K562 (cell line): ENCODE measurements around the gene SPATA2L. TPM values are rescaled to one million over a fixed set of nuclear protein-coding genes. Genes with fewer than 3 reads are reported as not detected.

Experiments
- ARNT ChIP-seq, 2 experiments: fragments of 450-650 bp; IDR thresholded peaks; 2 replicates each; pipeline ENCODE4 v1.6.1; 2016; ENCODE audit warnings: mild to moderate bottlenecking in 1 of 2
- CSDE1 ChIP-seq, 2 experiments: fragments of 450-650 bp; IDR thresholded peaks; 2 replicates each; pipeline ENCODE4 v1.6.1; 2016; ENCODE audit warnings: mild to moderate bottlenecking in 1 of 2
- DNMT1 ChIP-seq: fragments of 450-650 bp; IDR thresholded peaks from 2 replicates; pipeline ENCODE4 v1.6.1; 2016; ENCODE audit warnings: antibody characterized with exemption, mild to moderate bottlenecking
- GTF2E2 ChIP-seq: fragments of 200-800 bp; sonication (Bioruptor generic); IDR thresholded peaks from 2 replicates; pipeline ENCODE4 v1.6.1; 2016; ENCODE audit warnings: missing genetic modification characterization, missing compliant biosample characterization
- HDAC3 ChIP-seq: fragments of 450-650 bp; IDR thresholded peaks from 2 replicates; pipeline ENCODE4 v1.6.1; 2018; ENCODE audit warnings: borderline replicate concordance, mild to moderate bottlenecking, moderate library complexity; ENCODE audit not compliant: partially characterized antibody
- KDM1A ChIP-seq, 2 experiments: fragments of 450-650 bp; IDR thresholded peaks; 2 replicates each; pipeline ENCODE4 v1.6.1; 2016; ENCODE audit warnings: mild to moderate bottlenecking in 2 of 2
- KDM4B ChIP-seq, 2 experiments: fragments of 450-650 bp in 1 of 2; sonication (generic) in 1 of 2; IDR thresholded peaks; 2 replicates each; pipeline ENCODE4 v1.6.1; 2016 to 2017; ENCODE audit warnings: borderline replicate concordance in 2 of 2, antibody characterized with exemption in 1 of 2, low read depth in 1 of 2, mild to moderate bottlenecking in 1 of 2
- KDM5B ChIP-seq: fragments of 200-600 bp; sonication (generic); IDR thresholded peaks from 2 replicates; pipeline ENCODE4 v1.6.1; 2012; ENCODE audit warnings: low read depth, mild to moderate bottlenecking, moderate library complexity, low read length, control low read depth, inconsistent platforms; ENCODE audit not compliant: insufficient replicate concordance
- NCOR1 ChIP-seq: fragments of 450-650 bp; IDR thresholded peaks from 2 replicates; pipeline ENCODE4 v1.6.1; 2016; ENCODE audit warnings: mild to moderate bottlenecking, moderate library complexity
- NR2C2 ChIP-seq, 2 experiments: fragments of 200-800 bp in 1 of 2; sonication (Bioruptor generic) in 1 of 2; sonication (generic) in 1 of 2; formaldehyde crosslinking in 1 of 2; IDR thresholded peaks; 2 replicates each; pipeline versions ENCODE4 v1.6.1 to v1.8.0; 2016 to 2022; ENCODE audit warnings: mild to moderate bottlenecking in 1 of 2, missing compliant biosample characterization in 1 of 2, missing genetic modification characterization in 1 of 2, missing genetic modification reagents in 1 of 2
- NUFIP1 ChIP-seq: fragments of 450-650 bp; IDR thresholded peaks from 2 replicates; pipeline ENCODE4 v1.6.1; 2018; ENCODE audit not compliant: partially characterized antibody
- PHTF2 ChIP-seq: fragments of 250-450 bp; sonication (Bioruptor Pico); IDR thresholded peaks from 2 replicates; pipeline ENCODE4 v1.5.0; 2021; ENCODE audit warnings: mild to moderate bottlenecking
- PURB ChIP-seq: sonication (generic); formaldehyde crosslinking; IDR thresholded peaks from 2 replicates; pipeline ENCODE4 v1.9.0; 2021; ENCODE audit warnings: low read depth, mild to moderate bottlenecking, missing genetic modification reagents
- RBM17 ChIP-seq: fragments of 200-400 bp; formaldehyde crosslinking; IDR thresholded peaks from 2 replicates; pipeline ENCODE4 v1.6.1; 2017; ENCODE audit warnings: low read depth, mild to moderate bottlenecking, low read length, borderline replicate concordance
- RBM34 ChIP-seq: fragments of 200-400 bp; formaldehyde crosslinking; IDR thresholded peaks from 2 replicates; pipeline ENCODE4 v1.6.1; 2018; ENCODE audit warnings: low read length, borderline replicate concordance; ENCODE audit not compliant: insufficient read depth
- RBM39 ChIP-seq: fragments of 200-400 bp; formaldehyde crosslinking; optimal IDR thresholded peaks from 2 replicates; pipeline ENCODE3; 2018; ENCODE audit warnings: low read depth, low read length
- RFX7 ChIP-seq: fragments of 250-450 bp; sonication (Bioruptor Pico); IDR thresholded peaks from 2 replicates; pipeline ENCODE4 v1.5.1; 2021; ENCODE audit warnings: mild to moderate bottlenecking
- SETDB1 ChIP-seq: IDR thresholded peaks from one replicate; pipeline ENCODE4 v1.6.1; 2012; ENCODE audit warnings: low read length, control low read depth, inconsistent platforms
- TAF15 ChIP-seq: fragments of 200-400 bp; formaldehyde crosslinking; IDR thresholded peaks from 2 replicates; pipeline ENCODE4 v1.6.1; 2017; ENCODE audit warnings: mild to moderate bottlenecking, low read depth, low read length, moderate library complexity
- TBL1XR1 ChIP-seq, 2 experiments: IDR thresholded peaks; 2 replicates each; pipeline ENCODE4 v1.6.1; 2012; ENCODE audit warnings: improper control_type of control experiment in 2 of 2, low read length in 2 of 2, mild to moderate bottlenecking in 1 of 2
- TEAD1 ChIP-seq, 2 experiments: fragments of 450-650 bp in 1 of 2; sonication (generic) in 1 of 2; formaldehyde crosslinking; IDR thresholded peaks; 2 replicates each; pipeline versions ENCODE4 v1.4.0 to v1.8.0; 2020 to 2022; ENCODE audit warnings: mild to moderate bottlenecking in 2 of 2, missing genetic modification reagents in 1 of 2
- THAP7 ChIP-seq: fragments of 250-450 bp; sonication (Bioruptor Pico); IDR thresholded peaks from 2 replicates; pipeline ENCODE4 v1.5.0; 2021
- ZKSCAN8 ChIP-seq: fragments of 200-800 bp; sonication (Bioruptor generic); IDR thresholded peaks from 2 replicates; pipeline ENCODE4 v1.6.1; 2016; ENCODE audit warnings: missing genetic modification characterization, missing compliant biosample characterization
- ZNF263 ChIP-seq: sonication (generic); formaldehyde crosslinking; IDR thresholded peaks from 2 replicates; pipeline ENCODE4 v1.8.0; 2022; ENCODE audit warnings: mild to moderate bottlenecking, missing genetic modification reagents, borderline replicate concordance
- ZNF436 ChIP-seq: fragments of 250-450, 450-650 bp; sonication (Bioruptor Pico); formaldehyde crosslinking; IDR thresholded peaks from 2 replicates; pipeline ENCODE4 v1.7.0; 2020; ENCODE audit warnings: mild to moderate bottlenecking
- ZNF717 ChIP-seq: fragments of 250-450 bp; sonication (Bioruptor Pico); IDR thresholded peaks from 2 replicates; pipeline ENCODE4 v1.5.0; 2021
- polyA plus RNA-seq, 8 experiments: library from polyadenylated mRNA; depleted of rRNA in 4 of 8; stranded (reverse) in 5 of 8; unstranded in 3 of 8; fragments of >200 nt; fragmentation: Nextera tagmentation in 2 of 8; fragmentation: Illumina TruSeq in 1 of 8; extraction: Ambion mirVana in 2 of 8; extraction: Trizol in 1 of 8; gene quantifications; 2 replicates each; pipeline versions ENCODE4 v1.2.1 to v1.2.3, GENCODE V29; 2011 to 2014; ENCODE audit warnings: inconsistent platforms in 1 of 8, missing spikeins in 1 of 8
- total RNA-seq, 7 experiments: library from RNA; depleted of rRNA in 6 of 7; stranded (reverse); fragments of >200 nt in 6 of 7; fragmentation: Illumina TruSeq in 2 of 7; extraction: Trizol in 2 of 7; gene quantifications; 2 replicates each; pipeline versions ENCODE4 v1.2.1 to v1.2.3, GENCODE V29; 2011 to 2021; ENCODE audit warnings: low replicate concordance in 1 of 7
- TF ChIP-seq, protein P1 (sequence below): sonication (generic); formaldehyde crosslinking; IDR thresholded peaks from 2 replicates; pipeline ENCODE4 v1.8.0; 2022; ENCODE audit warnings: missing genetic modification reagents, mild to moderate bottlenecking, borderline replicate concordance
- TF ChIP-seq, protein P2 (sequence below), 2 experiments: fragments of 450-650 bp in 1 of 2; sonication (generic) in 1 of 2; formaldehyde crosslinking; conservative IDR thresholded peaks; 2 replicates each; pipeline versions ENCODE4 v1.4.0 to v1.8.1; 2020 to 2022; ENCODE audit warnings: mild to moderate bottlenecking in 1 of 2, missing genetic modification reagents in 1 of 2

Gene SPATA2L
- total and polyA plus RNA-seq, 9 of the 15 experiments (the other 6 are each of a cell fraction or from before 2014, with no cell fraction given): 0.13 to 19.2 (median 4.8) TPM; not detected in 1

DNA sequence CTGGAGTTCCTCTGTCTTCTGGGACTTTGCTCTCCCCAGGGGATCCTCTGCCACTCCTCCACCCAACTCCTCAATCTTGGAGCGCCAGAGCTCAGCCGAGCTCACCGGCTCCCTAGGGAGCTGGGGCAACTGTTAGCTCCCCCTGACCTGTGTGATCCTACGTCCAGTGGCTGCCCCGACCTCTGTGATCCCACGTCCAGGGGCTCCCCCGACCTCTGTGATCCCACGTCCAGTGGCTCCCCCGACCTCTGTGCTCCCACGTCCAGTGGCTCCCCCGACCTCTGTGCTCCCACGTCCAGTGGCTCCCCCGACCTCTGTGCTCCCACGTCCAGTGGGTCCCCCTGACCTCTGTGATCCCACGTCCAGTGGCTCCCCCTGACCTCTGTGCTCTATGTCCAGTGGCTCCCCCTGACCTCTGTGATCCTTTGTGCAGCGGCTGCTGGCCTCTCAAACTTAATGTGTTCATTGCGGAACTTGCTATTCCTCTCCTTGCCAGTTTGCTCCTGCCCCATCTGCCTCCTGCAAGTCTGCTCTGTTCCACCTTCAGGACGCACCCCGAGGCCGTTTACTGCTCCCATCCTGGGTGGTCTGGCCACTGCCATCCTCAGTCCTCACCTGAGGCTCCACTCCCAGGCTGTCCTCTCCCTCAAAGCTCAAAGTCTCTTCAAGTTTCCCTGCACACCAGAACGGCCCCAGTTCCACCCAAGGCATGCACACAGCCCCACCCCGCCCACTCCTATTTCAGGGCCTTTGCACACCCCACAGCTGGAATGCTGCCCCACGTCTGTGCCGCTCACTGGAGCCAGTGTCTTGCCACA, 16.4 kb upstream of the SPATA2L start (continued):
- TF ChIP-seq PHTF2 (CRISPR knock-in tag) (no peak), KDM4B (IDR thresholded peaks at IDR 0.05; ENCODE audit: borderline replicate concordance in 2 of 2, low read depth in 1 of 2) (no peak), HDAC3 (no peak), KDM5B (peak; percentile 43), ZNF717 (CRISPR knock-in tag) (no peak), RFX7 (no peak), RBM34 (no peak), NCOR1 (peak; percentile 29; the same call in 1 of the 2 replicates), PURB (CRISPR knock-in tag) (no peak), TBL1XR1 (IDR thresholded peaks at IDR 0.05; ENCODE audit: low read length in 2 of 2) (no peak), ZNF436 (CRISPR knock-in tag) (no peak), RBM17 (no peak), DNMT1 (no peak), THAP7 (CRISPR knock-in tag) (no peak), ZNF263 (CRISPR knock-in tag) (peak; percentile 72; the same call in 1 of the 2 replicates), TEAD1 (CRISPR knock-in tag; IDR thresholded peaks at IDR 0.05) (no peak), ARNT (IDR thresholded peaks at IDR 0.05) (no peak), SETDB1 (no peak), RBM39 (no peak), ZKSCAN8 (CRISPR knock-in tag) (no peak), GTF2E2 (tag) (no peak), CSDE1 (IDR thresholded peaks at IDR 0.05) (no peak), NR2C2 (CRISPR knock-in tag; IDR thresholded peaks at IDR 0.05) (no peak), NR2C2 (tag; IDR thresholded peaks at IDR 0.05) (no peak), NUFIP1 (no peak), TAF15 (no peak), KDM1A (IDR thresholded peaks at IDR 0.05) (no peak)
- TF ChIP-seq, protein P1, sequence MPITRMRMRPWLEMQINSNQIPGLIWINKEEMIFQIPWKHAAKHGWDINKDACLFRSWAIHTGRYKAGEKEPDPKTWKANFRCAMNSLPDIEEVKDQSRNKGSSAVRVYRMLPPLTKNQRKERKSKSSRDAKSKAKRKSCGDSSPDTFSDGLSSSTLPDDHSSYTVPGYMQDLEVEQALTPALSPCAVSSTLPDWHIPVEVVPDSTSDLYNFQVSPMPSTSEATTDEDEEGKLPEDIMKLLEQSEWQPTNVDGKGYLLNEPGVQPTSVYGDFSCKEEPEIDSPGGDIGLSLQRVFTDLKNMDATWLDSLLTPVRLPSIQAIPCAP (CRISPR knock-in tag): no peak
- TF ChIP-seq, protein P2, sequence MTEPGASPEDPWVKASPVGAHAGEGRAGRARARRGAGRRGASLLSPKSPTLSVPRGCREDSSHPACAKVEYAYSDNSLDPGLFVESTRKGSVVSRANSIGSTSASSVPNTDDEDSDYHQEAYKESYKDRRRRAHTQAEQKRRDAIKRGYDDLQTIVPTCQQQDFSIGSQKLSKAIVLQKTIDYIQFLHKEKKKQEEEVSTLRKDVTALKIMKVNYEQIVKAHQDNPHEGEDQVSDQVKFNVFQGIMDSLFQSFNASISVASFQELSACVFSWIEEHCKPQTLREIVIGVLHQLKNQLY (CRISPR knock-in tag; conservative IDR thresholded peaks at IDR 0.05): no peak
